Left lung (tissue), 10 donors: ENCODE results near the gene MPRIP. TPM values are rescaled to one million over a fixed set of nuclear protein-coding genes. Genes with fewer than 3 reads are reported as not detected.

Source experiments
- ATAC-seq: fragments of 200-7000 bp; cut with Tn5 transposase; one replicate; pipeline ENCODE4 v1.9.1; 2020; ENCODE audit warnings: moderate library complexity
- DNase-seq, 4 donors: peaks; one replicate each; pipeline ENCODE4 v3.0.0-alpha.2; 2013 to 2020
- H3K27ac ChIP-seq, 2 donors: fragments of 200-600 bp; sonication (generic) in 1 of 2; one replicate each; pipeline versions ENCODE4 v1.5.0 to v1.8.0; 2020 to 2021
- H3K27me3 ChIP-seq, 2 donors: fragments of 200-600 bp; sonication (generic) in 1 of 2; one replicate each; pipeline versions ENCODE4 v1.5.0 to v1.8.0; 2020 to 2021
- H3K36me3 ChIP-seq, 2 donors: fragments of 200-600 bp; sonication (generic) in 1 of 2; one replicate each; pipeline versions ENCODE4 v1.5.0 to v1.8.0; 2020 to 2021
- H3K4me1 ChIP-seq, 2 donors: fragments of 200-600 bp; one replicate each; pipeline ENCODE4 v1.8.0; 2021
- H3K4me3 ChIP-seq, 2 donors: fragments of 200-600 bp; sonication (generic) in 1 of 2; one replicate each; pipeline versions ENCODE4 v1.5.0 to v1.8.0; 2020 to 2021; ENCODE audit warnings: mild to moderate bottlenecking in 1 of 2
- H3K9me3 ChIP-seq, 2 donors: fragments of 200-600 bp; sonication (generic) in 1 of 2; one replicate each; pipeline versions ENCODE4 v1.5.0 to v1.8.0; 2020 to 2021
- CTCF ChIP-seq, 2 donors: fragments of 200-600 bp; sonication (generic) in 1 of 2; IDR thresholded peaks; one replicate each; pipeline versions ENCODE4 v1.5.0 to v1.8.0; 2021; ENCODE audit warnings: antibody characterized with exemption in 2 of 2
- intact Hi-C, 2 donors: fragments of 100-400 bp; cut with DNase I; formaldehyde crosslinking; loops; one replicate each; pipeline versions ENCODE4 v1.11.2 to v1.14.2; 2022
- polyA plus RNA-seq, 6 donors: library from polyadenylated mRNA; unstranded; fragments of 120-200 nt; gene quantifications; one replicate each; pipeline ENCODE4 v1.2.1, GENCODE V29; 2013; ENCODE audit not compliant: insufficient read length in 6 of 6
- total RNA-seq, 2 donors: library from RNA; stranded (reverse); fragmentation: NEBNext Ultra II Directional; extraction: Animal tissue kit (Norgen Biotek cat#: 25700); gene quantifications; one replicate each; pipeline ENCODE4 v1.2.1, GENCODE V29; 2021
- donor health status: DM: no; HTN: yes; CAD: no.
- donor health status: DM: no; HTN: no; CAD: no.

The MPRIP gene
- total and polyA plus RNA-seq, 8 donors: 221 to 338 (median 257) TPM

- H3K36me3 ChIP-seq: peaks cover under 1 to 100% of the 10 kb centered on the region in 2 donors
- no peak for TF ChIP-seq CTCF (IDR thresholded peaks at IDR 0.05)
- no peak for ATAC-seq
Measured at GRCh38 chr17:17226451-17227265, 184.4 kb downstream of the MPRIP start.

GRCh38 chr17:17227608-17228520 is 185.6 kb downstream of the MPRIP start:
- Histone ChIP-seq H3K27ac (no peak overlapping the region), H3K9me3 (no peaks in the 10 kb centered on the region), H3K4me3 (no peak overlapping the region), H3K27me3 (no peaks in the 10 kb centered on the region), H3K36me3 (peaks cover 0 to 100% of the 10 kb centered on the region in 2 donors), H3K4me1 (no peaks in the 10 kb centered on the region)
- DNase-seq: no peak
- no peak for TF ChIP-seq CTCF (IDR thresholded peaks at IDR 0.05)
- ATAC-seq: no peak
- intact Hi-C loops: no loop called here

More at GRCh38 chr17:17226451-17227265, 184.4 kb downstream of the MPRIP start:
- Histone ChIP-seq H3K4me1 (no peaks in the 10 kb centered on the region), H3K27ac (no peak overlapping the region), H3K4me3 (no peak overlapping the region), H3K9me3 (no peaks in the 10 kb centered on the region), H3K27me3 (no peaks in the 10 kb centered on the region)
- no peak for DNase-seq
- intact Hi-C loops: no loop called here

- Histone ChIP-seq H3K4me3 (no peak overlapping the region), H3K27me3 (no peaks in the 10 kb centered on the region), H3K9me3 (no peaks in the 10 kb centered on the region), H3K36me3 (peaks cover 0 to 95% of the 10 kb centered on the region in 2 donors), H3K4me1 (no peaks in the 10 kb centered on the region), H3K27ac (no peak overlapping the region)
- no peak for TF ChIP-seq CTCF (IDR thresholded peaks at IDR 0.05)
- no peak for DNase-seq
- intact Hi-C loops: no loop called here
- ATAC-seq: no peak
Measured at GRCh38 chr17:17228521-17229279, 186.4 kb downstream of the MPRIP start.

- Histone ChIP-seq H3K27me3 (no peaks in the 10 kb centered on the region), H3K9me3 (no peaks in the 10 kb centered on the region), H3K36me3 (peaks cover 0 to 85% of the 10 kb centered on the region in 2 donors), H3K4me3 (no peak overlapping the region), H3K27ac (no peak overlapping the region), H3K4me1 (peaks cover 0 to 9% of the 10 kb centered on the region in 2 donors)
- intact Hi-C loops: no loop called here
- no peak for TF ChIP-seq CTCF (IDR thresholded peaks at IDR 0.05)
- ATAC-seq: no peak
- DNase-seq: no peak
Measured at GRCh38 chr17:17229416-17230384, 187.4 kb downstream of the MPRIP start.
